ENCODE results near the gene SLC23A3. TPM values are rescaled to one million over a fixed set of nuclear protein-coding genes. Genes with fewer than 3 reads are reported as not detected.
A peak's percentile ranks its signal among the peaks of the same experiment; 100 is the strongest.

The SLC23A3 gene
- polyA plus RNA-seq, 1 experiment, result 0.53 TPM

GRCh38 chr2:219122202-219122980 lies 47.4 kb downstream of the SLC23A3 start:
- ChIA-PET POLR2A (no interaction called here), CTCF (interaction anchor here (0.5 to 10.8 kb wide), 11 partner anchors 12 to 127 kb away, joined by 3 to 137 read pairs (median 11); partner anchors contain the start of gene IHH)
- TF ChIP-seq CTCF (IDR thresholded peaks at IDR 0.05; ENCODE audit: low read depth, low read length), result no peak
- Histone ChIP-seq H3K9me3 (ENCODE audit: control insufficient read depth, insufficient read depth, low read length) (no peaks in the 10 kb centered on the region), H3K27ac (ENCODE audit: low read depth, low read length) (no peak overlapping the region), H3K27me3 (ENCODE audit: control insufficient read depth, insufficient read depth, low read length) (no peaks in the 10 kb centered on the region), H3K4me3 (ENCODE audit: low read depth, low read length) (no peak overlapping the region)
- no peak for DNase-seq (ENCODE audit: low read depth, low spot score)

GRCh38 chr2:219120082-219120481 lies 49.7 kb downstream of the SLC23A3 start:
- Histone ChIP-seq H3K27ac (ENCODE audit: low read depth, low read length) (no peak overlapping the region), H3K27me3 (ENCODE audit: control insufficient read depth, insufficient read depth, low read length) (no peaks in the 10 kb centered on the region), H3K4me3 (ENCODE audit: low read depth, low read length) (no peak overlapping the region), H3K9me3 (ENCODE audit: control insufficient read depth, insufficient read depth, low read length) (no peaks in the 10 kb centered on the region)
- DNase-seq (ENCODE audit: low read depth, low spot score), result no peak
- POLR2A ChIA-PET, result interaction anchor here (0.6 to 1.5 kb wide), 3 partner anchors 35 to 61 kb away, joined by 4 to 8 read pairs (median 5); no protein-coding TSS in a partner anchor
- TF ChIP-seq CTCF (IDR thresholded peaks at IDR 0.05; ENCODE audit: low read depth, low read length), result no peak
- CTCF ChIA-PET, result interaction anchor here (0.6 to 10.8 kb wide), 28 partner anchors 10 to 139 kb away, joined by 3 to 137 read pairs (median 8); partner anchors contain the start of genes CFAP65 and IHH

- CTCF ChIA-PET, result interaction anchor here (0.6 to 10.8 kb wide), 33 partner anchors 9 to 178 kb away, joined by 3 to 137 read pairs (median 8); partner anchors contain the start of genes CFAP65 and IHH
- POLR2A ChIA-PET, result interaction anchor here (0.6 to 1.5 kb wide), 3 partner anchors 35 to 61 kb away, joined by 4 to 8 read pairs (median 5); no protein-coding TSS in a partner anchor
- Histone ChIP-seq H3K27ac (ENCODE audit: low read depth, low read length) (no peak overlapping the region), H3K27me3 (ENCODE audit: control insufficient read depth, insufficient read depth, low read length) (no peaks in the 10 kb centered on the region), H3K4me3 (ENCODE audit: low read depth, low read length) (no peak overlapping the region), H3K9me3 (ENCODE audit: control insufficient read depth, insufficient read depth, low read length) (no peaks in the 10 kb centered on the region)
- TF ChIP-seq CTCF (IDR thresholded peaks at IDR 0.05; ENCODE audit: low read depth, low read length), result peak; percentile 78
- DNase-seq (ENCODE audit: low read depth, low spot score), result no peak
These were observed 50.3 kb downstream of the SLC23A3 start for GRCh38 chr2:219119422-219120043.

GRCh38 chr2:219118504-219118903 lies 51.3 kb downstream of the SLC23A3 start:
- no peaks in the 10 kb centered on the region for H3K27me3 ChIP-seq (ENCODE audit: control insufficient read depth, insufficient read depth, low read length)
- no peaks in the 10 kb centered on the region for H3K9me3 ChIP-seq (ENCODE audit: control insufficient read depth, insufficient read depth, low read length)
- no peak for DNase-seq (ENCODE audit: low read depth, low spot score)
- no peak overlapping the region for H3K4me3 ChIP-seq (ENCODE audit: low read depth, low read length)
- ChIA-PET POLR2A (interaction anchor here (1.5 kb wide), 1 partner anchor 60 kb away, joined by 5 read pairs; no protein-coding TSS in a partner anchor), CTCF (interaction anchor here (0.6 to 10.8 kb wide), 19 partner anchors 8 to 206 kb away, joined by 3 to 137 read pairs (median 6); partner anchors contain the start of gene IHH)
- TF ChIP-seq CTCF (IDR thresholded peaks at IDR 0.05; ENCODE audit: low read depth, low read length), result no peak
- H3K27ac ChIP-seq (ENCODE audit: low read depth, low read length), result no peak overlapping the region

All from AG04450 (cell line).